ENCODE results near the gene PTTG1IP. TPM values are rescaled to one million over a fixed set of nuclear protein-coding genes. Genes with fewer than 3 reads are reported as not detected.

PTTG1IP gene, protein sequence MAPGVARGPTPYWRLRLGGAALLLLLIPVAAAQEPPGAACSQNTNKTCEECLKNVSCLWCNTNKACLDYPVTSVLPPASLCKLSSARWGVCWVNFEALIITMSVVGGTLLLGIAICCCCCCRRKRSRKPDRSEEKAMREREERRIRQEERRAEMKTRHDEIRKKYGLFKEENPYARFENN
- 96.2 and 122 TPM in 2 replicates for total RNA-seq

DNA sequence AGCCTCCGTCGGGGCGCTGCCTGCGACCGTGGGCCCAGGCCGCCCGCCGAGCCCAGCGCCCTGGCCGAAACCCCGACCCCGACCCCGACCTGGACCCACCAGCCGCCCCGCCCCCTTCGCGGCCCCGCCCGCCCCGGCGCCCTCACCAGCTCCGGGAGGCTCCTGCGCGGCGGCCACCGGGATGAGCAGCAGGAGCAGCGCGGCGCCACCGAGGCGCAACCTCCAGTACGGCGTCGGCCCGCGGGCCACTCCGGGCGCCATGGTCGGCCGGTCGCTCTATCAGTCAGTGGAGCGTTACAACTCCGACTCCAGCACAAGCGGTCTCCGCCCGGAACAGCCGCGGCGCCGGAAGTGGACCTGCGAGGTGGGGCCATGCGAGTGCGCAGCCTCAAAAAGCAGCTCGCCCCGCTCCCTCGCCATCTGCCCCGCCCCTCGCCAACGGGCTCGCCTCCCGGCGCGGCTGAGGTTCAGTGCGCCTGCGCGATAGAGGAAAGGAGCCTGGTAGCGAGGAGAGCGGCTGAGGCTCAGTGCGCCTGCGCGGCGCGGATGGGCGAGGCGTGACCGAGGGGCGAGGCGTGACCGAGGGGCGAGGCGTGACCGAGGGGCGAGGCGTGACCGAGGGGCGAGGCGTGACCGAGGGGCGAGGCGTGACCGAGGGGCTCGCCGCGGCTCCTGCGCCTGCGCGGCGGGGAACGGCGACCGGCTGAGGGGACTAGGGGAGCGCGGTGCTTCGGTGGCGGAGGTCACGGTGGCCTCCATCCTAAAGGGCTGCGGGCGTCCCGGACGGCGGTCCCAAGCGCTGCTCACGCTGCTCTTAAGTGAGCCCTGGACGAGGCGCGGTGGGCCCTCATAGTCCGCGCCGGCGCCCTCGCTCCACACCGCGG is at the start of gene PTTG1IP:
Gene PTTG1IP, minus strand, starts transcription at position 335 of the 884 bp plus-strand sequence. Its CDS starts 74 bp downstream, at position 261.

DNA sequence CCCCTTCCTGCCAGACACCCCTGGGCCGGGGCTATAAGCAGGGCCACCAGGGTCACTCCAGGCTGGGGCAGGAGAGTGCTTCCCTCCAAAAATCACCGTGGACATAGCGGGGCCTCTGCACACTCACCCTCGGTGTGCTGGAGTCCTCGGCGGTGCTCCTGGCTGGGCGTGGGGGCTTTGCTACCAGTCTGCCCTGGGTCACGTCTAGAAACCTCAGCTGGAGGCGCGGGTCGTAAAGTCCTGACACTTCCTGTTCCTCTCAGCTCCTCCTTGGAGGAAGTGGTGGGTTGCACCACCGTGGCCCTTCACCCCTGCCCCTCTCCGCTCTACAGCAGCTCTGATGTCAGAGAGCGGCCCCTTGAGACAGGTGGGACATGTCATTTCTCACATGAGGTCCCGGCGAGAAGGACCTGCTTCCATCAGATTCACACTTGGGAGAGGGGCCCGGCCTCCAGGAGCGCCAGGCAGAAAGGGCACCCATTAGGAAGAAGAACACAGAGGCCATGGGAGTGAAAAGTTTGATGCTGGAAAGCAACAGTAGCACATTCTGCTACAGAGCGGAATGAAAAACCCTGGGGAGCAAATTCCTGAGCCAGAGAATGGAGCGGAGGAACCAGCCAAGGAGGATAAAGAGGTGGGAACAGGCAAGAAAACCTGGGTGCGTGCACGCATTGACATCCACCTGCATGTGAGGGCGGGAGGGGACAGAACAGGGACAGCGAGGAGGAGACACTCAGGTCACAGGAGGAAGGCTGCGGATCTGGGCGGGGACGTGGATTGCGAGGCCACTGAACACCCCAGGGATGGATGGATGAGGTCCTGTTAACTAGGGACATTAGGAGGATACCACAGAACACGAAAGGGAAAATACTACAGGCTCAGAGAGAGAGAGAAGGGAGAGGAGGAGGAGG is 47.5 kb upstream of the PTTG1IP start, which contains the start of gene ITGB2:
Gene ITGB2, minus strand, starts transcription at position 206 of the 911 bp plus-strand sequence. CDS start 10,117 bp downstream, outside the sequence.

DNA sequence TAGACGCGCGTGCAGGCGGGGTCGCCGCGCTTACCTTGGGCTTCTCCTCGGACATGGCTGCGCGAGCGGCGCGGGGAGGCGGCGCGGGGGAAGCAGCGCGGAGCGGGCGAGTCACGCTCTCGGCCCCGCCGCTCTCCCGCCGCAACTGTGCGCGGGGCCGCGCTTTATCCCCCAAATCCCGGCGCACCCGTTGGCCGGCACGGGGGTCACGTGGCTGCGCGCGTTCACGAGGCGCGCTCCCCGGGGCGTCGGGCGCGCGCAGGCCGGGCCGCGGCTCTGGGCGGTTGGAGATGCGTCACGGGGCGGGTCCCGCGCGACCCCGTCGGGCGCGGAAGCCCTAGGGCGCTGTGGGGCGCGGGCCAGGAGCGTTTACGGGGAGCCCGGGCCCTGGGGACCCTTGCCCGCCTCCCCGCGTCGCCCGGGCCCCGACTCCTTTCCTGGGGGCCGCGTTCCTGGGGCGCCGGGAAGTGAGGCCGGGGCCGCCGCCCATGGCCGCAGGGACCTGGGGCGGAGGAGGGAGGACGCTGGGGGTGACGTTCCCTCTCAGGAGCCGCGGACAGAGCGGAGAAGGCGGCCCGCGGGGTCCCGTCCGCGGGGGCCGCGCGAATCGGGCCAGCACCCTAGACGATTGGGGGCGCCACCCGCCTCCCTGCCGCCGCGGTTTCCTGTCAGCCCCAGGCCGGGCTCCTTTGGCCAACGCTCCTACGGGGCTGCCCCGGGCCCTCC is 55.4 kb downstream of the PTTG1IP start, which contains the start of gene SUMO3:
Gene SUMO3, minus strand, starts transcription at position 149 of the 726 bp plus-strand sequence. Its CDS starts 94 bp downstream, at position 55.

DNA sequence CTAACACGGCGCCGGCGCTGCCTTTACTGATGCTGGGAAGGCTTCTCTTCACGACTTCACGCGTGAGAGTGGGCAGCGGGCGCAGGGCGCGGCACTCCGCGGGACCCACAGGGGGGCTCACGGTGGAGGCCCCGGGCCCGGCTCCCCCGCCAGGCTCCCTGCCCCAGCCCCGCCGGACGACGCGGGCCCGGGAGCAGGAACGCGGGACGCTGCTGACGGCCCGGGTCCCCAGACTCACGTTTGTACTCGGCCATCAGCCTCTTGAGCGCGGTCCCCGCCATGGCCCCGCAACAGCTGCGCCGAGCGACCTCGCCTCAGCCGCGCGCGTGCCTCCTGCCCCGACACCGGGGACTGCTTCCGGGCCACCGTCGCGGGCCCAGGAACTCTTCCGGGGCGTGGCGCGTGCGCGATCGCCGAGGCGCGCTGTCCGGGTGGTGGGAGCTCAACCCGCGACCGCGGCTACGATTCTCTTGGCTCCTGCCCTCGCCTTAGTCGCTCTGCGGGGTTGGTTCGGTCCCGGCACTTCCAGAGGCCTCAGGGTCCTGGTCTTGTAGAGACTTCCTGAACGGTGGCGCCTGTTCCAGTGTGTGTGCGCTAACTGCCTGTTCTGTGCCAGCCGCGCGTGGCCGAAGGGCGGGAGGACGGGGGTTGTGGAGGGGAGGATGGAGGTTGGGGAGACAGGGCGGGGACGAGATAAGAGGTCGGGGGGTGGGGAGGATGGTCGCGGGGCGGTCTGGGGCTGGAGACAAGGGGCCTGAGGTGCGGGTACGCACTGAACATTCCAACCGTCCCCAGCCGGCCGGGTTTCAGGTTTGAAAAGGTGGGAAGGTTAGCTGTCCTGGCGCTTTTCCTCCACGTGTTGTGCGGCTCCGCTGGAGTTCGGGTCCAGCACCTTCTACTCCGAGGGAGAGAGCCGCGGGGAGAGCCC is 71.8 kb downstream of the PTTG1IP start, which contains the start of gene UBE2G2:
Gene UBE2G2, minus strand, starts transcription at position 353 of the 928 bp plus-strand sequence. Its CDS starts 72 bp downstream, at position 281.

Other genes with a start within 250 kb of the PTTG1IP start
- not detected in 2 replicates for gene KRTAP10-9, start 246.6 kb downstream of the PTTG1IP start, total RNA-seq
- gene KRTAP10-10, start 236.3 kb downstream of the PTTG1IP start, total RNA-seq: not detected in 2 replicates
- not detected in 2 replicates for gene KRTAP10-11, start 227.3 kb downstream of the PTTG1IP start, total RNA-seq
- gene KRTAP12-4, start 219.0 kb downstream of the PTTG1IP start, total RNA-seq: not detected in 2 replicates
- not detected in 2 replicates for gene KRTAP12-3, start 215.8 kb downstream of the PTTG1IP start, total RNA-seq
- not detected in 2 replicates for gene KRTAP12-2, start 206.8 kb downstream of the PTTG1IP start, total RNA-seq
- gene KRTAP12-1, start 191.5 kb downstream of the PTTG1IP start, total RNA-seq: not detected in 2 replicates
- not detected in 2 replicates for gene KRTAP10-12, start 176.5 kb downstream of the PTTG1IP start, total RNA-seq
- not detected in 2 replicates for gene TSPEAR, start 162.1 kb downstream of the PTTG1IP start, total RNA-seq
- 39.3 and 43.9 TPM in 2 replicates for gene UBE2G2, start 71.9 kb downstream of the PTTG1IP start, total RNA-seq
- gene SUMO3, start 55.6 kb downstream of the PTTG1IP start, total RNA-seq: 74.9 and 75.6 TPM in 2 replicates
- gene ITGB2, start 47.2 kb upstream of the PTTG1IP start, total RNA-seq: 0.42 TPM in 1 of 2 replicates, not detected in the other
- gene SLX9, start 66.3 kb upstream of the PTTG1IP start, total RNA-seq: 30.8 and 37.9 TPM in 2 replicates
- gene ADARB1, start 200.9 kb upstream of the PTTG1IP start, total RNA-seq: 9.2 and 12.9 TPM in 2 replicates